RWPE2 (cell line): ENCODE data around the gene GJA3.

ENCODE experiments used
- ATAC-seq: fragments of 200-7000 bp; cut with Tn5 transposase; 3 replicates; pipeline ENCODE4 v1.9.1; 2021; ENCODE audit warnings: low read depth
- DNase-seq: peaks from one replicate; pipeline ENCODE4 v3.0.0-alpha.2; 2020; ENCODE audit warnings: low spot score
- H3K27ac ChIP-seq: fragments of 450-650 bp; 2 replicates; pipeline ENCODE4 v1.5.1; 2017; ENCODE audit warnings: mild to moderate bottlenecking; ENCODE audit not compliant: poor library complexity, severe bottlenecking
- H3K27me3 ChIP-seq: fragments of 250-450 bp; sonication (Bioruptor Pico); 2 replicates; pipeline ENCODE4 v1.5.1; 2021; ENCODE audit warnings: mild to moderate bottlenecking, moderate library complexity; ENCODE audit not compliant: insufficient read depth, poor library complexity, severe bottlenecking
- H3K36me3 ChIP-seq: fragments of 250-450 bp; sonication (Bioruptor Pico); 2 replicates; pipeline ENCODE4 v1.5.1; 2020; ENCODE audit warnings: low read depth, mild to moderate bottlenecking, moderate library complexity
- H3K4me1 ChIP-seq: fragments of 250-450 bp; sonication (Bioruptor Pico); 2 replicates; pipeline ENCODE4 v1.5.1; 2021; ENCODE audit warnings: mild to moderate bottlenecking, moderate library complexity; ENCODE audit not compliant: insufficient read depth, poor library complexity, severe bottlenecking
- H3K4me3 ChIP-seq: fragments of 250-450 bp; sonication (Bioruptor Pico); 2 replicates; pipeline ENCODE4 v1.5.1; 2021; ENCODE audit warnings: mild to moderate bottlenecking, moderate library complexity; ENCODE audit not compliant: severe bottlenecking
- H3K9me3 ChIP-seq: fragments of 250-450 bp; sonication (Bioruptor Pico); 2 replicates; pipeline ENCODE4 v1.5.1; 2021; ENCODE audit warnings: mild to moderate bottlenecking, moderate library complexity; ENCODE audit not compliant: severe bottlenecking
- CTCF ChIP-seq: fragments of 450-650 bp; IDR thresholded peaks from one replicate; pipeline ENCODE4 v1.5.1; 2017; ENCODE audit warnings: mild to moderate bottlenecking, moderate library complexity; ENCODE audit not compliant: poor library complexity, severe bottlenecking

GJA3 gene

GRCh38 chr13:20173116-20173746, 12.4 kb upstream of the GJA3 start:
- no peaks in the 10 kb centered on the region for H3K36me3 ChIP-seq
- H3K4me3 ChIP-seq = no peak overlapping the region
- ATAC-seq (no peak), DNase-seq (no peak)
- no peaks in the 10 kb centered on the region for H3K9me3 ChIP-seq
- peaks cover 11% of the 10 kb centered on the region for H3K4me1 ChIP-seq
- H3K27ac ChIP-seq = no peak overlapping the region
- no peaks in the 10 kb centered on the region for H3K27me3 ChIP-seq
- no peak for TF ChIP-seq CTCF

DNA sequence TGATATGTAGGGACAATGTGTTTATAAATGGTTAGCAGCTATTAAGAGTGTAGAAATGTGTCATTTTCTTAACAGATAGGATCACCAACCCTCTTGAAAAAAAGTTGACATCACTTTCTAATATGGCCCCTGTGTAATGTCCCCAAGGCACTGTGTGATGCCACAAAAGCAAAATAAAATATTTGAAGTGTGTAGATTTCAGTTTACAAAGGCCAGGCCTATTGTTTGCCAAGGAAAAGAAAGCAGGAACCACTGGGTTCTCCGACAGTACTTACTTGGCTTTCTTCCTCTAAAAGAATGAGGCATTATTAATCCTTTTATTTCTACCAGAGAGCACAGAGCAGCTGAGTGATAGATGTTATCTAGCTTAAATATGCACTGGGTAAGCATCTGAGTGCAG, 10.5 kb upstream of the GJA3 start:
- ATAC-seq (no peak), DNase-seq (no peak)
- no peak for TF ChIP-seq CTCF

GRCh38 chr13:20170921-20171320, 10.1 kb upstream of the GJA3 start:
- Histone ChIP-seq H3K4me3 (no peak overlapping the region), H3K27me3 (no peaks in the 10 kb centered on the region), H3K4me1 (peaks cover 11% of the 10 kb centered on the region), H3K36me3 (no peaks in the 10 kb centered on the region), H3K27ac (no peak overlapping the region), H3K9me3 (no peaks in the 10 kb centered on the region)
- no peak for TF ChIP-seq CTCF
- no peak for ATAC-seq
- DNase-seq = no peak

More for the DNA sequence above, 10.5 kb upstream of the GJA3 start:
- H3K9me3 ChIP-seq = no peaks in the 10 kb centered on the region
- no peaks in the 10 kb centered on the region for H3K36me3 ChIP-seq
- H3K4me1 ChIP-seq = peaks cover 11% of the 10 kb centered on the region
- no peaks in the 10 kb centered on the region for H3K27me3 ChIP-seq
- no peak overlapping the region for H3K4me3 ChIP-seq
- H3K27ac ChIP-seq = no peak overlapping the region

GRCh38 chr13:20168396-20168795, 7.5 kb upstream of the GJA3 start:
- Histone ChIP-seq H3K36me3 (no peaks in the 10 kb centered on the region), H3K27me3 (no peaks in the 10 kb centered on the region), H3K4me1 (no peaks in the 10 kb centered on the region), H3K4me3 (no peak overlapping the region), H3K27ac (no peak overlapping the region), H3K9me3 (no peaks in the 10 kb centered on the region)
- no peak for DNase-seq
- ATAC-seq = no peak
- no peak for TF ChIP-seq CTCF

DNA sequence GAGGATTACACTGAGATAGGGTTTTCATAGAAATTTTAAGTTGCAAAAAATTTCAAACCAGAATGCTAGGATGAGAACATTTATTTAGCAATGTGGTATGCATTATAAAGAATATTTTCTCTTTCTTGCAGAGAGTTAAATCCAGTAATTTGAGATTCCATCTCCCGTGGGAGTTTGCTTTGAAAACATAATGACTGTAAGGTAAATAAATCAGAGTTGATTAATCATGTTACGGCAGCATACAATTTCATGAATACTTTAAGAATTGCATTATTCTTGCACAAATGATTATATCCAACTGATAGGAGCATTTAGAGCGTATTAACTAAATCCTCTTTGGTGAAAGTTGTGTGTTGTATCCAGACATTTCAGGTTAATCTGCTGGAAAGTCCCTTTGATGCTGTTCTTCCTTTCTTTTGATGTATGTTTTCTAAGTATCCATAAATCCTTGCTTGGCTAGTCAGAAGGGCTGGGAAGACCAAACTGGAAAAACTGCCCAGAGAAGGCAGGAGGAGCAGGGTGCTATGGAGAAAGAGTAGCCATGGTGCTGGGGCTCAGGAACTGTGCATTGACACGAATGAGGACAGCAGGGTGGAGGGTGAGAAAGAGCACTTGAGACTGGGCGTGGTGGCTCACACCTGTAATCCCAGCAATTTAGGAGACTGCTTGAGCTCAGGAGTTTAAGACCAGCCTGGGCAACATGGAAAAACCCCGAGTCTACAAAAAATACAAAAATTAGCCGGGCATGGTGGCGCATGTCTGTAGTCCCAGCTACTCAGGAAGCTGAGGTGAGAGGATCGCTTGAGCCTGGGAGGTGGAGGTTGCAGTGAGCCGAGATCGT, 4.8 kb upstream of the GJA3 start:
- Histone ChIP-seq H3K9me3 (no peaks in the 10 kb centered on the region), H3K36me3 (no peaks in the 10 kb centered on the region), H3K4me3 (no peak overlapping the region), H3K27ac (no peak overlapping the region), H3K27me3 (peaks cover 16% of the 10 kb centered on the region), H3K4me1 (no peaks in the 10 kb centered on the region)
- ATAC-seq (no peak), DNase-seq (no peak)
- no peak for TF ChIP-seq CTCF
